GM18873 (cell line): Measurements from ENCODE around the gene KREMEN2.
"Not testable (repeated sequence)": the region's sequence is repeated elsewhere in the genome, so short reads cannot be mapped to it uniquely, and the experiment has no call there.

Experiments
- ATAC-seq: cut with Tn5 transposase; IDR thresholded peaks from one replicate; pipeline ENCODE4 v1.9.1; 2021; ENCODE audit warnings: mild to moderate bottlenecking, moderate library complexity, moderate number of reproducible peaks; ENCODE audit not compliant: unreplicated experiment, low FRiP score

KREMEN2 gene

GRCh38 chr16:2938206-2938605, 25.9 kb upstream of the KREMEN2 start:
- no peak for ATAC-seq

- no peak for ATAC-seq
These were observed 24.1 kb upstream of the KREMEN2 start for GRCh38 chr16:2939968-2940367.

- no peak for ATAC-seq
These were observed 22.0 kb upstream of the KREMEN2 start for GRCh38 chr16:2942045-2942444.

GRCh38 chr16:2943716-2944115, 20.4 kb upstream of the KREMEN2 start:
- not testable (repeated sequence) for ATAC-seq

- ATAC-seq: no peak
These were observed 17.4 kb upstream of the KREMEN2 start for GRCh38 chr16:2946649-2947048.

- no peak for ATAC-seq
These were observed 15.0 kb upstream of the KREMEN2 start for GRCh38 chr16:2948807-2949704.

- no peak for ATAC-seq
These were observed 14.2 kb upstream of the KREMEN2 start for GRCh38 chr16:2949705-2950352.

- no peak for ATAC-seq
These were observed 13.7 kb upstream of the KREMEN2 start for GRCh38 chr16:2950353-2950724.

- ATAC-seq: no peak
These were observed 13.3 kb upstream of the KREMEN2 start for GRCh38 chr16:2950773-2951172.

- ATAC-seq: no peak
These were observed 11.4 kb upstream of the KREMEN2 start for GRCh38 chr16:2952679-2953078.

- ATAC-seq: no peak
These were observed 10.1 kb upstream of the KREMEN2 start for GRCh38 chr16:2953706-2954627.

GRCh38 chr16:2954656-2955381, 9.3 kb upstream of the KREMEN2 start:
- no peak for ATAC-seq

- ATAC-seq: no peak
These were observed 8.7 kb upstream of the KREMEN2 start for GRCh38 chr16:2955438-2955778.

GRCh38 chr16:2955779-2956578, 8.1 kb upstream of the KREMEN2 start:
- ATAC-seq: no peak

- ATAC-seq: no peak
These were observed 7.5 kb upstream of the KREMEN2 start for GRCh38 chr16:2956579-2956956.

- no peak for ATAC-seq
These were observed 4.9 kb upstream of the KREMEN2 start for GRCh38 chr16:2959206-2959605.

GRCh38 chr16:2960183-2961010, 3.7 kb upstream of the KREMEN2 start:
- ATAC-seq: no peak

GRCh38 chr16:2962334-2963073, 1.6 kb upstream of the KREMEN2 start:
- ATAC-seq: no peak
